Smooth muscle cell (in vitro differentiated cells): ENCODE measurements around the gene NAT9. TPM values are rescaled to one million over a fixed set of nuclear protein-coding genes. Genes with fewer than 3 reads are reported as not detected.

Experiments
- DNase-seq: peaks from one replicate; lab custom pipeline; 2025; ENCODE audit not compliant: unreplicated experiment; lab: John Stamatoyannopoulos, UW
- H2AFZ ChIP-seq: fragments of 200-600 bp; sonication (generic); 2 replicates; pipeline ENCODE4 v1.6.0; 2016; ENCODE audit warnings: antibody characterized with exemption, low read depth, mild to moderate bottlenecking
- H3F3A ChIP-seq: fragments of 200-600 bp; sonication (generic); 2 replicates; pipeline ENCODE4 v1.6.0; 2017; ENCODE audit warnings: antibody characterized with exemption, low read depth
- H3K27ac ChIP-seq: fragments of 200-600 bp; sonication (generic); 2 replicates; pipeline ENCODE4 v1.5.1; 2016; ENCODE audit warnings: low read depth, mild to moderate bottlenecking
- H3K27me3 ChIP-seq: fragments of 200-600 bp; sonication (generic); 2 replicates; pipeline ENCODE4 v1.6.1; 2016; ENCODE audit warnings: low read depth, mild to moderate bottlenecking
- H3K36me3 ChIP-seq: fragments of 200-600 bp; sonication (generic); 2 replicates; pipeline ENCODE4 v1.5.1; 2016; ENCODE audit warnings: low read depth
- H3K4me1 ChIP-seq: fragments of 200-600 bp; sonication (generic); 2 replicates; pipeline ENCODE4 v1.5.1; 2016; ENCODE audit warnings: low read depth
- H3K4me2 ChIP-seq: fragments of 200-600 bp; sonication (generic); 2 replicates; pipeline ENCODE4 v1.6.0; 2016; ENCODE audit warnings: mild to moderate bottlenecking
- H3K4me3 ChIP-seq: fragments of 200-600 bp; sonication (generic); 2 replicates; pipeline ENCODE4 v1.5.1; 2016; ENCODE audit warnings: mild to moderate bottlenecking
- H3K79me2 ChIP-seq: fragments of 200-600 bp; sonication (generic); 2 replicates; pipeline ENCODE4 v1.6.0; 2016; ENCODE audit warnings: low read depth, mild to moderate bottlenecking
- H3K9ac ChIP-seq: fragments of 200-600 bp; sonication (generic); 2 replicates; pipeline ENCODE4 v1.6.0; 2016; ENCODE audit warnings: low read depth
- H3K9me3 ChIP-seq: fragments of 200-600 bp; sonication (generic); replicated peaks from 2 replicates; pipeline ENCODE4 v1.5.1; 2016; ENCODE audit warnings: low read depth
- H4K20me1 ChIP-seq: fragments of 200-600 bp; sonication (generic); 2 replicates; pipeline ENCODE4 v1.6.0; 2016; ENCODE audit warnings: low read depth
- WGBS: methylation state at CpG from one replicate; pipeline ENCODE4 v1.1.7; 2016; ENCODE audit warnings: low lambda C conversion rate; 5-methylcytosine and 5-hydroxymethylcytosine counted together
- polyA plus RNA-seq: library from polyadenylated mRNA; unstranded; fragments of >200 nt; fragmentation: Nextera tagmentation; extraction: Ambion mirVana; gene quantifications from 2 replicates; pipeline ENCODE4 v1.2.1, GENCODE V29; 2016
- total RNA-seq: library from RNA; depleted of rRNA; stranded (reverse); fragments of >200 nt; gene quantifications from 2 replicates; pipeline ENCODE4 v1.2.3, GENCODE V29; 2014
- TF ChIP-seq, protein P1 (sequence below): fragments of 200-600 bp; sonication (generic); IDR thresholded peaks from 2 replicates; pipeline ENCODE4 v1.5.1; 2017; ENCODE audit warnings: borderline replicate concordance, mild to moderate bottlenecking, antibody characterized with exemption; ENCODE audit not compliant: insufficient read depth, poor library complexity, severe bottlenecking

NAT9 gene
- total and polyA plus RNA-seq, 2 experiments from 2014 or later, result 21.4 to 42.5 TPM

DNA sequence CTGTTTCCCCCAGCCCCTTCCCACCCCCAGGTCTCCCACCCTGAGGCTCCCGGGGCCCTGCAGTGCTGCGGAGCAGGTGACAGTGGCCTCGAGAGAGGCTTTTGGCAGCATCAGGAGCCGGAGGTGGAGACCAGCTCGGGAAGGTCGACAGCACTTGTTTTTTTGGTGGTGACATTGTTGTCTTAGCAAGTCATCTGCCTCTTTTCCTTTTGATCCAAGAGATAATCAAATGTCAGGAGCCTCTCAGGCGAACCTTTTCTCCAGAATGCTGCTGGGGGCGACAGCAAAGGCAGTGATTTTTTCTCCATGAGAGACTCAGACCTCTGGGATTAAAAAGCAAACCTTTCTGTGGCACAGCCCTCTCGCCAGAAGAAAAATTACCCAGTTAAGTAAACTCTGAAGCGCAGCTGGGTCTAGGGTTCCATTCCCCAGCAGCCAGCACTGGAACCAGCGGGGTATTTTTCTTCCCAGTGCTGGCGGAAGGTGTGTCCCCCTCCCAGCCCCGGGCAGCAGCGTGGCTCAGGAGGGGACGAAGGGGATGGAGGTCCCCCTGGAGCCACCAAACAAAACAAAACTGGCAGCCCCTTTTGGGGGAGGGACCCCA lies 46.3 kb upstream of the NAT9 start:
- WGBS, result 88% methylated on average over 15 of the region's 15 CpGs

DNA sequence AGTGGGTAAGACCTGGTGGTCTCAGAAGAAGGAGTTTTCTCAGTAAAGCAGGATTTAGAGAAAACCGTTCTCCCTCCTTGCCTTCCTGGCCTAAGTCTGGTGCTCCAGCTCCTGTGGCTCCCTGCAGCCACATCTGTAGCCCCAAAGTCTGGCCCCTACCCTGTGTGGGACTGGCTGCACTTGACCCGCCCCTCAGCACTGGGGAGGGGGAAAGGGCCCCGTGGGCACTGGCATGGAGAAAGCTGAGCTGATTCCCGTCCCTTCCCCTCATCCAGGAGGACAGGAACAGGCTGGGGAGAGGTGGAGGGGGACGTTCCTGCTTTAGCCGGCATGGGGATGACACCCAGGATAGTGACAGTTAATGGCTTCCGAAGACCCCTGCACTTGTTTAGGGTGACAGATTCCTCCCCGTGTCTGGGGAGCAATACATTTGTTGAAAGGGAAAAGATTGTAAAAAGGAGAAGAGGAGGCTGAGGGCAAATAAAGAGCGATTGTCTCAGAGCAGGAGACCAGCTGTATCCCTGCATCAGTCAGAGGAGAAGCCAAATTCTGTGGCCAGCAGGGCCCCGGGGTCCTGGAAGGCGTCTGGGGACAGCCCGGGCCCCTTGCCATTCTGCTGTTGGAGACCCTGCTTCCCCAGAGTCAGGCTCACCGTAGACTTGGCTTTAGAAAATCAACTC lies 45.6 kb upstream of the NAT9 start:
- H4K20me1 ChIP-seq, result peaks cover 14% of the 10 kb centered on the region
- TF ChIP-seq, protein P1, sequence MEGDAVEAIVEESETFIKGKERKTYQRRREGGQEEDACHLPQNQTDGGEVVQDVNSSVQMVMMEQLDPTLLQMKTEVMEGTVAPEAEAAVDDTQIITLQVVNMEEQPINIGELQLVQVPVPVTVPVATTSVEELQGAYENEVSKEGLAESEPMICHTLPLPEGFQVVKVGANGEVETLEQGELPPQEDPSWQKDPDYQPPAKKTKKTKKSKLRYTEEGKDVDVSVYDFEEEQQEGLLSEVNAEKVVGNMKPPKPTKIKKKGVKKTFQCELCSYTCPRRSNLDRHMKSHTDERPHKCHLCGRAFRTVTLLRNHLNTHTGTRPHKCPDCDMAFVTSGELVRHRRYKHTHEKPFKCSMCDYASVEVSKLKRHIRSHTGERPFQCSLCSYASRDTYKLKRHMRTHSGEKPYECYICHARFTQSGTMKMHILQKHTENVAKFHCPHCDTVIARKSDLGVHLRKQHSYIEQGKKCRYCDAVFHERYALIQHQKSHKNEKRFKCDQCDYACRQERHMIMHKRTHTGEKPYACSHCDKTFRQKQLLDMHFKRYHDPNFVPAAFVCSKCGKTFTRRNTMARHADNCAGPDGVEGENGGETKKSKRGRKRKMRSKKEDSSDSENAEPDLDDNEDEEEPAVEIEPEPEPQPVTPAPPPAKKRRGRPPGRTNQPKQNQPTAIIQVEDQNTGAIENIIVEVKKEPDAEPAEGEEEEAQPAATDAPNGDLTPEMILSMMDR, result no peak

More for the DNA sequence above, 46.3 kb upstream of the NAT9 start:
- no peak overlapping the region for H2AFZ ChIP-seq
- no peak overlapping the region for H3K4me3 ChIP-seq
- H3K9ac ChIP-seq, result no peak overlapping the region
- no peak for DNase-seq
- H3K4me1 ChIP-seq, result no peaks in the 10 kb centered on the region
- H3K27ac ChIP-seq, result no peak overlapping the region
- no peaks in the 10 kb centered on the region for H3K79me2 ChIP-seq
- no peak overlapping the region for H3K4me2 ChIP-seq
- no peaks in the 10 kb centered on the region for H3F3A ChIP-seq
- no peaks in the 10 kb centered on the region for H3K36me3 ChIP-seq
- H3K27me3 ChIP-seq, result no peaks in the 10 kb centered on the region
- peaks cover 14% of the 10 kb centered on the region for H4K20me1 ChIP-seq
- no peaks in the 10 kb centered on the region for H3K9me3 ChIP-seq
- TF ChIP-seq, protein P1, result no peak

DNA sequence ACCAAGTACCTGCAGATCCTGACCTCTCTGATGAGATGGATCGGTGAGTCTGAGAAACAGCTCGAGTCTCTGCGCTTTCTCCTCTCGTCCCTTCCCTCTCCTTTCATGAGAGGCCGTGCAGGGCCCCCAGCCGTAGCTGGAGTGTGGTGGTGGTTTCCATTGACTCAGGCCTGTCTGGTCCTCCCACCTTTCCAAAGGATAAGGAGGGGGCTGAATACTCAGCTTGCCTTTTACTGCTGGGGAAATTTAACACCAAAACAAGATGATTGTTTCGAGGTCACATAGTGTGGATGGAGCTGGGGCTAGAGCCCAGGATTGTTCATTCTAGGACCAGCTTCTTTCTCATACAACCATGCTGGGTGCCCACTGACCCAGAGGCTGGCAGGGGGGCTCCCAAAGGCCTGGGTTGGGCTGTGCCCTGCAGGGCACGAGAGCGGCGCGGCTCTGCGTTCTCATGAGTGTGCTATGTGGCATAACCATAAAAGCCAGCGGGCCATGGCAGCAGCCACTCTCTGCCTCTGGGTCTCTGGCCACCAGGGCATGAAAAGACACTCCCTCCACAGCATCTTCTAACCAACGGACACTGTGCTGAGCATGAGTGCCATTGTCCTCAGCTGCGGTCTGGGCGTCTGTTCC lies 43.8 kb upstream of the NAT9 start:
- DNase-seq, result no peak
- H3K36me3 ChIP-seq, result no peaks in the 10 kb centered on the region
- no peak overlapping the region for H3K9ac ChIP-seq
- H3F3A ChIP-seq, result no peaks in the 10 kb centered on the region
- H3K4me2 ChIP-seq, result no peak overlapping the region
- H3K27me3 ChIP-seq, result no peaks in the 10 kb centered on the region
- TF ChIP-seq, protein P1, result no peak
- H3K4me1 ChIP-seq, result no peaks in the 10 kb centered on the region
- H3K9me3 ChIP-seq, result no peaks in the 10 kb centered on the region
- WGBS, result 96% methylated on average over 16 of the region's 16 CpGs
- H3K4me3 ChIP-seq, result no peak overlapping the region
- no peaks in the 10 kb centered on the region for H3K79me2 ChIP-seq
- H3K27ac ChIP-seq, result no peak overlapping the region
- peaks cover 24% of the 10 kb centered on the region for H4K20me1 ChIP-seq
- H2AFZ ChIP-seq, result no peak overlapping the region

More for the DNA sequence above, 45.6 kb upstream of the NAT9 start:
- no peaks in the 10 kb centered on the region for H3F3A ChIP-seq
- H2AFZ ChIP-seq, result no peak overlapping the region
- no peak overlapping the region for H3K4me2 ChIP-seq
- H3K4me1 ChIP-seq, result no peaks in the 10 kb centered on the region
- H3K27ac ChIP-seq, result no peak overlapping the region
- no peaks in the 10 kb centered on the region for H3K27me3 ChIP-seq
- no peak overlapping the region for H3K4me3 ChIP-seq
- no peaks in the 10 kb centered on the region for H3K79me2 ChIP-seq
- 92% methylated on average over 13 of the region's 13 CpGs for WGBS
- no peaks in the 10 kb centered on the region for H3K9me3 ChIP-seq
- no peak overlapping the region for H3K9ac ChIP-seq
- no peak for DNase-seq
- H3K36me3 ChIP-seq, result no peaks in the 10 kb centered on the region
